GM23338 (cell line): ENCODE data around the gene ERI3. TPM values are rescaled to one million over a fixed set of nuclear protein-coding genes. Genes with fewer than 3 reads are reported as not detected.

Experiments used
- ATAC-seq: fragments of 200-7000 bp; cut with Tn5 transposase; 3 replicates; pipeline ENCODE4 v1.9.1; 2020
- DNase-seq: peaks from one replicate; pipeline ENCODE4 v3.0.0-alpha.2; 2015; ENCODE audit warnings: low spot score
- H2AFZ ChIP-seq: fragments of 200-600 bp; sonication (generic); 2 replicates; pipeline ENCODE4 v1.8.0; 2016; ENCODE audit warnings: antibody characterized with exemption, mild to moderate bottlenecking, moderate library complexity
- H3F3A ChIP-seq: fragments of 200-600 bp; sonication (generic); replicated peaks from 2 replicates; pipeline ENCODE4 v1.8.0; 2017; ENCODE audit warnings: antibody characterized with exemption, mixed run types, low read depth
- H3K27ac ChIP-seq: fragments of 200-600 bp; sonication (generic); 2 replicates; pipeline ENCODE4 v1.6.1; 2016; ENCODE audit warnings: low read depth
- H3K27me3 ChIP-seq: fragments of 200-600 bp; sonication (generic); 2 replicates; pipeline ENCODE4 v1.8.0; 2016; ENCODE audit warnings: mild to moderate bottlenecking, mixed run types, moderate library complexity; ENCODE audit not compliant: insufficient read depth
- H3K36me3 ChIP-seq: fragments of 200-600 bp; sonication (generic); 2 replicates; pipeline ENCODE4 v1.8.0; 2016; ENCODE audit warnings: mild to moderate bottlenecking; ENCODE audit not compliant: insufficient read depth
- H3K4me1 ChIP-seq: fragments of 200-600 bp; sonication (generic); 2 replicates; pipeline ENCODE4 v1.8.0; 2016; ENCODE audit warnings: mild to moderate bottlenecking, moderate library complexity; ENCODE audit not compliant: insufficient read depth
- H3K4me2 ChIP-seq: fragments of 200-600 bp; sonication (generic); 2 replicates; pipeline ENCODE4 v1.7.1; 2017; ENCODE audit warnings: mixed run types
- H3K4me3 ChIP-seq: fragments of 200-600 bp; sonication (generic); 2 replicates; pipeline ENCODE4 v1.6.1; 2016; ENCODE audit warnings: mixed run types
- H3K79me2 ChIP-seq: fragments of 200-600 bp; sonication (generic); replicated peaks from 2 replicates; pipeline ENCODE4 v1.8.0; 2017; ENCODE audit warnings: mild to moderate bottlenecking; ENCODE audit not compliant: insufficient read depth
- H3K9me2 ChIP-seq: fragments of 200-600 bp; sonication (generic); 2 replicates; pipeline ENCODE4 v1.8.0; 2017; ENCODE audit not compliant: insufficient read depth
- H4K20me1 ChIP-seq: fragments of 200-600 bp; sonication (generic); replicated peaks from 2 replicates; pipeline ENCODE4 v1.8.0; 2017; ENCODE audit warnings: mild to moderate bottlenecking; ENCODE audit not compliant: insufficient read depth
- H3K27ac Mint-ChIP-seq: 2 replicates; pipeline ENCODE4 v1.8.0; 2020; ENCODE audit warnings: inconsistent platforms, mild to moderate bottlenecking, moderate library complexity, mixed read lengths
- H3K27me3 Mint-ChIP-seq: 3 replicates; pipeline ENCODE4 v1.8.0; 2022; ENCODE audit warnings: low read depth, mild to moderate bottlenecking, moderate library complexity, mixed read lengths, inconsistent platforms; ENCODE audit not compliant: insufficient read depth, poor library complexity
- H3K36me3 Mint-ChIP-seq: 3 replicates; pipeline ENCODE4 v1.8.0; 2021; ENCODE audit warnings: low read depth, mild to moderate bottlenecking, inconsistent platforms, moderate library complexity, mixed read lengths
- H3K4me1 Mint-ChIP-seq: 3 replicates; pipeline ENCODE4 v1.8.0; 2020; ENCODE audit warnings: mild to moderate bottlenecking, inconsistent platforms, mixed read lengths
- H3K4me3 Mint-ChIP-seq: 3 replicates; pipeline ENCODE4 v1.8.0; 2021; ENCODE audit warnings: moderate library complexity, mild to moderate bottlenecking, inconsistent platforms, mixed read lengths
- H3K9me3 Mint-ChIP-seq: 3 replicates; pipeline ENCODE4 v1.8.0; 2020; ENCODE audit warnings: moderate library complexity, mild to moderate bottlenecking, inconsistent platforms, mixed read lengths
- CREB1 ChIP-seq: fragments of 250-450 bp; sonication (Bioruptor Pico); IDR thresholded peaks from 2 replicates; pipeline ENCODE4 v1.5.0; 2020; ENCODE audit warnings: low read depth, mild to moderate bottlenecking, moderate library complexity
- CTCF ChIP-seq, 2 experiments: fragments of 200-600 bp in 1 of 2; sonication (generic) in 1 of 2; conservative IDR thresholded peaks; 2 replicates each; pipeline versions ENCODE4 v1.5.1 to v1.6.1; 2016 to 2017; ENCODE audit warnings: antibody characterized with exemption in 2 of 2, low read depth in 2 of 2, mild to moderate bottlenecking in 2 of 2, moderate library complexity in 1 of 2
- ETS1 ChIP-seq: IDR thresholded peaks from 2 replicates; pipeline ENCODE4 v1.6.1; 2016; ENCODE audit warnings: antibody characterized with exemption
- NANOG ChIP-seq: IDR thresholded peaks from 2 replicates; pipeline ENCODE4 v1.6.1; 2016; ENCODE audit warnings: antibody characterized with exemption, borderline replicate concordance
- REST ChIP-seq: IDR thresholded peaks from one replicate; pipeline ENCODE4 v1.6.1; 2018; ENCODE audit warnings: antibody characterized with exemption; ENCODE audit not compliant: unreplicated experiment
- ZNF331 ChIP-seq: fragments of 250-450 bp; sonication (Bioruptor Pico); IDR thresholded peaks from 2 replicates; pipeline ENCODE4 v1.5.0; 2020; ENCODE audit warnings: low read depth, mild to moderate bottlenecking, moderate library complexity
- ZNF462 ChIP-seq: fragments of 250-450 bp; sonication (Bioruptor Pico); IDR thresholded peaks from 2 replicates; pipeline ENCODE4 v1.5.0; 2020; ENCODE audit warnings: mild to moderate bottlenecking, moderate library complexity
- polyA plus RNA-seq: library from polyadenylated mRNA; unstranded; fragments of >200 nt; fragmentation: Nextera tagmentation; extraction: Ambion mirVana; gene quantifications from 2 replicates; pipeline ENCODE4 v1.2.1, GENCODE V29; 2016
- total RNA-seq: library from RNA; depleted of rRNA; stranded (reverse); fragments of >200 nt; shearing (Covaris generic); gene quantifications from 2 replicates; pipeline ENCODE4 v1.2.3, GENCODE V29; 2014

Gene ERI3
- total and polyA plus RNA-seq, 2 experiments from 2014 or later: 63.0 to 70.1 TPM

- DNase-seq (peak; percentile 95), ATAC-seq (peak; percentile 91)
- no peaks in the 10 kb centered on the region for H3K9me2 ChIP-seq
- TF ChIP-seq CREB1 (CRISPR knock-in tag) (no peak), REST (no peak), ETS1 (no peak), ZNF331 (CRISPR knock-in tag) (no peak), CTCF (conservative IDR thresholded peaks at IDR 0.05; ENCODE audit: low read depth in 2 of 2) (peak; percentile 89 to 97), NANOG (peak; percentile 9; the same call in 1 of the 2 replicates), ZNF462 (CRISPR knock-in tag) (peak; percentile 70; the same call in 1 of the 2 replicates)
- Mint-ChIP-seq H3K4me3 (no peak overlapping the region), H3K4me1 (peaks cover 15% of the 10 kb centered on the region), H3K9me3 (no peaks in the 10 kb centered on the region), H3K36me3 (no peaks in the 10 kb centered on the region), H3K27me3 (peaks cover 2% of the 10 kb centered on the region), H3K27ac (no peak overlapping the region)
- H3K36me3 ChIP-seq: no peaks in the 10 kb centered on the region
- H3K4me3 ChIP-seq: no peak overlapping the region
- no peak overlapping the region for H3K4me2 ChIP-seq
- peaks cover 6% of the 10 kb centered on the region for H3K4me1 ChIP-seq
- no peak overlapping the region for H3K27ac ChIP-seq
- no peaks in the 10 kb centered on the region for H4K20me1 ChIP-seq
- peak overlapping the region; percentile 56 for H2AFZ ChIP-seq
- no peaks in the 10 kb centered on the region for H3K79me2 ChIP-seq
- no peaks in the 10 kb centered on the region for H3K27me3 ChIP-seq
- H3F3A ChIP-seq: no peaks in the 10 kb centered on the region
Observed at GRCh38 chr1:44377925-44378784, 23.1 kb upstream of the ERI3 start.
